ENCODE measurements around the gene RGS17.
"Not testable (repeated sequence)": the region's sequence is repeated elsewhere in the genome, so short reads cannot be mapped to it uniquely, and the experiment has no call there.

RGS17 gene

GRCh38 chr6:153003366-153003690, 127.8 kb downstream of the RGS17 start:
- DNase-seq (ENCODE audit: low read depth) = no peak
- no peaks in the 10 kb centered on the region for H3K27me3 ChIP-seq (replicated peaks; ENCODE audit: control insufficient read depth, insufficient read depth, low read length)
- peak overlapping the region; percentile 96 for H3K9ac ChIP-seq (ENCODE audit: low read length)
- H3K9me3 ChIP-seq (ENCODE audit: control insufficient read depth, low read length) = no peaks in the 10 kb centered on the region
- H3K36me3 ChIP-seq (ENCODE audit: control insufficient read depth, insufficient read depth, low read length, severe bottlenecking) = peaks cover 2% of the 10 kb centered on the region
- peaks cover 26% of the 10 kb centered on the region for H3K4me1 ChIP-seq (ENCODE audit: control insufficient read depth, insufficient read depth, low read length)
- H3K4me3 ChIP-seq (ENCODE audit: low read length) = peak overlapping the region; percentile 97

- Histone ChIP-seq H3K9ac (ENCODE audit: low read length) (peak within 1 kb of the TSS; percentile 96), H3K27me3 (replicated peaks; ENCODE audit: control insufficient read depth, insufficient read depth, low read length) (no peaks in the 10 kb centered on the region), H3K4me1 (ENCODE audit: control insufficient read depth, insufficient read depth, low read length) (peaks cover 26% of the 10 kb centered on the region), H3K36me3 (ENCODE audit: control insufficient read depth, insufficient read depth, low read length, severe bottlenecking) (peaks cover 7% of the 10 kb centered on the region), H3K9me3 (ENCODE audit: control insufficient read depth, low read length) (no peaks in the 10 kb centered on the region), H3K4me3 (ENCODE audit: low read length) (peak within 1 kb of the TSS; percentile 97)
- peak; percentile 99 for DNase-seq (ENCODE audit: low read depth)
Observed at GRCh38 chr6:153002613-153003365, 128.3 kb downstream of the RGS17 start, which contains the start of gene MTRF1L. MTRF1L (minus strand) TSS chr6:153002709; CDS start chr6:153002685, 24 bp downstream.

GRCh38 chr6:153001767-153002612, 129.1 kb downstream of the RGS17 start:
- H3K4me3 ChIP-seq (ENCODE audit: low read length) = peak overlapping the region; percentile 97
- H3K27me3 ChIP-seq (replicated peaks; ENCODE audit: control insufficient read depth, insufficient read depth, low read length) = no peaks in the 10 kb centered on the region
- H3K9me3 ChIP-seq (ENCODE audit: control insufficient read depth, low read length) = no peaks in the 10 kb centered on the region
- H3K4me1 ChIP-seq (ENCODE audit: control insufficient read depth, insufficient read depth, low read length) = peaks cover 26% of the 10 kb centered on the region
- H3K9ac ChIP-seq (ENCODE audit: low read length) = peak overlapping the region; percentile 96
- peaks cover 15% of the 10 kb centered on the region for H3K36me3 ChIP-seq (ENCODE audit: control insufficient read depth, insufficient read depth, low read length, severe bottlenecking)
- DNase-seq (ENCODE audit: low read depth) = peak; percentile 47

GRCh38 chr6:153000790-153001189, 130.3 kb downstream of the RGS17 start:
- peak overlapping the region; percentile 97 for H3K4me3 ChIP-seq (ENCODE audit: low read length)

GRCh38 chr6:153000243-153000642, 130.8 kb downstream of the RGS17 start:
- H3K27me3 ChIP-seq (replicated peaks; ENCODE audit: control insufficient read depth, insufficient read depth, low read length) = no peaks in the 10 kb centered on the region
- DNase-seq (ENCODE audit: low read depth) = no peak
- H3K4me3 ChIP-seq (ENCODE audit: low read length) = peak overlapping the region; percentile 97
- H3K4me1 ChIP-seq (ENCODE audit: control insufficient read depth, insufficient read depth, low read length) = peaks cover 26% of the 10 kb centered on the region
- H3K9me3 ChIP-seq (ENCODE audit: control insufficient read depth, low read length) = no peaks in the 10 kb centered on the region
- no peak overlapping the region for H3K9ac ChIP-seq (ENCODE audit: low read length)
- peaks cover 28% of the 10 kb centered on the region for H3K36me3 ChIP-seq (ENCODE audit: control insufficient read depth, insufficient read depth, low read length, severe bottlenecking)

More at GRCh38 chr6:153000790-153001189, 130.3 kb downstream of the RGS17 start:
- Histone ChIP-seq H3K4me1 (ENCODE audit: control insufficient read depth, insufficient read depth, low read length) (peaks cover 26% of the 10 kb centered on the region), H3K36me3 (ENCODE audit: control insufficient read depth, insufficient read depth, low read length, severe bottlenecking) (peaks cover 23% of the 10 kb centered on the region)
- H3K9me3 ChIP-seq (ENCODE audit: control insufficient read depth, low read length); DNase-seq (ENCODE audit: low read depth); H3K9ac ChIP-seq (ENCODE audit: low read length); H3K27me3 ChIP-seq (replicated peaks; ENCODE audit: control insufficient read depth, insufficient read depth, low read length): not testable (repeated sequence)

GRCh38 chr6:152999538-152999937, 131.5 kb downstream of the RGS17 start:
- H3K4me3 ChIP-seq (ENCODE audit: low read length) = peak overlapping the region; percentile 97
- not testable (repeated sequence) for H3K9me3 ChIP-seq (ENCODE audit: control insufficient read depth, low read length); DNase-seq (ENCODE audit: low read depth); H3K9ac ChIP-seq (ENCODE audit: low read length); H3K27me3 ChIP-seq (replicated peaks; ENCODE audit: control insufficient read depth, insufficient read depth, low read length)
- H3K36me3 ChIP-seq (ENCODE audit: control insufficient read depth, insufficient read depth, low read length, severe bottlenecking) = peaks cover 34% of the 10 kb centered on the region
- H3K4me1 ChIP-seq (ENCODE audit: control insufficient read depth, insufficient read depth, low read length) = peaks cover 26% of the 10 kb centered on the region

GRCh38 chr6:152993847-152994246, 137.2 kb downstream of the RGS17 start:
- DNase-seq (ENCODE audit: low read depth) = no peak
- Histone ChIP-seq H3K4me1 (ENCODE audit: control insufficient read depth, insufficient read depth, low read length) (no peaks in the 10 kb centered on the region), H3K9ac (ENCODE audit: low read length) (no peak overlapping the region), H3K4me3 (ENCODE audit: low read length) (no peak overlapping the region), H3K9me3 (ENCODE audit: control insufficient read depth, low read length) (no peaks in the 10 kb centered on the region), H3K27me3 (replicated peaks; ENCODE audit: control insufficient read depth, insufficient read depth, low read length) (no peaks in the 10 kb centered on the region), H3K36me3 (ENCODE audit: control insufficient read depth, insufficient read depth, low read length, severe bottlenecking) (peaks cover 73% of the 10 kb centered on the region)

GRCh38 chr6:152993431-152993830, 137.7 kb downstream of the RGS17 start:
- no peaks in the 10 kb centered on the region for H3K9me3 ChIP-seq (ENCODE audit: control insufficient read depth, low read length)
- peaks cover 72% of the 10 kb centered on the region for H3K36me3 ChIP-seq (ENCODE audit: control insufficient read depth, insufficient read depth, low read length, severe bottlenecking)
- H3K4me3 ChIP-seq (ENCODE audit: low read length) = no peak overlapping the region
- DNase-seq (ENCODE audit: low read depth) = no peak
- H3K4me1 ChIP-seq (ENCODE audit: control insufficient read depth, insufficient read depth, low read length) = no peaks in the 10 kb centered on the region
- no peaks in the 10 kb centered on the region for H3K27me3 ChIP-seq (replicated peaks; ENCODE audit: control insufficient read depth, insufficient read depth, low read length)
- H3K9ac ChIP-seq (ENCODE audit: low read length) = no peak overlapping the region

- no peaks in the 10 kb centered on the region for H3K9me3 ChIP-seq (ENCODE audit: control insufficient read depth, low read length)
- H3K27me3 ChIP-seq (replicated peaks; ENCODE audit: control insufficient read depth, insufficient read depth, low read length) = no peaks in the 10 kb centered on the region
- H3K36me3 ChIP-seq (ENCODE audit: control insufficient read depth, insufficient read depth, low read length, severe bottlenecking) = peaks cover 17% of the 10 kb centered on the region
- peaks cover 6% of the 10 kb centered on the region for H3K4me1 ChIP-seq (ENCODE audit: control insufficient read depth, insufficient read depth, low read length)
- H3K4me3 ChIP-seq (ENCODE audit: low read length) = no peak overlapping the region
- no peak for DNase-seq (ENCODE audit: low read depth)
- H3K9ac ChIP-seq (ENCODE audit: low read length) = no peak overlapping the region
Observed at GRCh38 chr6:152986978-152987377, 144.1 kb downstream of the RGS17 start.

- DNase-seq (ENCODE audit: low read depth) = not testable (repeated sequence)
Observed at GRCh38 chr6:152985300-152985699, 145.8 kb downstream of the RGS17 start.

GRCh38 chr6:152984513-152984872, 146.6 kb downstream of the RGS17 start:
- DNase-seq (ENCODE audit: low read depth) = peak; percentile 15
- Histone ChIP-seq H3K4me3 (ENCODE audit: low read length) (peak overlapping the region; percentile 99), H3K27me3 (replicated peaks; ENCODE audit: control insufficient read depth, insufficient read depth, low read length) (no peaks in the 10 kb centered on the region), H3K4me1 (ENCODE audit: control insufficient read depth, insufficient read depth, low read length) (peaks cover 6% of the 10 kb centered on the region), H3K9me3 (ENCODE audit: control insufficient read depth, low read length) (no peaks in the 10 kb centered on the region), H3K9ac (ENCODE audit: low read length) (peak overlapping the region; percentile 99), H3K36me3 (ENCODE audit: control insufficient read depth, insufficient read depth, low read length, severe bottlenecking) (peaks cover 4% of the 10 kb centered on the region)

More at GRCh38 chr6:152985300-152985699, 145.8 kb downstream of the RGS17 start:
- H3K4me3 ChIP-seq (ENCODE audit: low read length); H3K27me3 ChIP-seq (replicated peaks; ENCODE audit: control insufficient read depth, insufficient read depth, low read length); H3K9ac ChIP-seq (ENCODE audit: low read length); H3K4me1 ChIP-seq (ENCODE audit: control insufficient read depth, insufficient read depth, low read length); H3K9me3 ChIP-seq (ENCODE audit: control insufficient read depth, low read length); H3K36me3 ChIP-seq (ENCODE audit: control insufficient read depth, insufficient read depth, low read length, severe bottlenecking): not testable (repeated sequence)
